BE2C (cell line): ENCODE data around the gene TMIGD1.

Experiments
- DNase-seq: peaks from one replicate; pipeline ENCODE4 v3.0.0-alpha.2; 2020
- H3K27me3 ChIP-seq: fragments of 250-450 bp; sonication (Bioruptor Pico); 2 replicates; pipeline ENCODE4 v1.5.1; 2020; ENCODE audit warnings: mild to moderate bottlenecking
- H3K36me3 ChIP-seq: fragments of 250-450 bp; sonication (Bioruptor Pico); 2 replicates; pipeline ENCODE4 v1.5.1; 2020; ENCODE audit warnings: mild to moderate bottlenecking
- H3K4me1 ChIP-seq: fragments of 250-450 bp; sonication (Bioruptor Pico); 2 replicates; pipeline ENCODE4 v1.5.1; 2020
- H3K4me3 ChIP-seq: 2 replicates; pipeline ENCODE4 v1.5.1; 2011; ENCODE audit warnings: low read depth, low read length
- H3K9me3 ChIP-seq: fragments of 250-450 bp; sonication (Bioruptor Pico); 2 replicates; pipeline ENCODE4 v1.5.1; 2020
- TF ChIP-seq, protein P1 (sequence below): IDR thresholded peaks from 2 replicates; pipeline ENCODE4 v1.5.1; 2012; ENCODE audit warnings: mild to moderate bottlenecking, low read depth, low read length

The TMIGD1 gene

DNA sequence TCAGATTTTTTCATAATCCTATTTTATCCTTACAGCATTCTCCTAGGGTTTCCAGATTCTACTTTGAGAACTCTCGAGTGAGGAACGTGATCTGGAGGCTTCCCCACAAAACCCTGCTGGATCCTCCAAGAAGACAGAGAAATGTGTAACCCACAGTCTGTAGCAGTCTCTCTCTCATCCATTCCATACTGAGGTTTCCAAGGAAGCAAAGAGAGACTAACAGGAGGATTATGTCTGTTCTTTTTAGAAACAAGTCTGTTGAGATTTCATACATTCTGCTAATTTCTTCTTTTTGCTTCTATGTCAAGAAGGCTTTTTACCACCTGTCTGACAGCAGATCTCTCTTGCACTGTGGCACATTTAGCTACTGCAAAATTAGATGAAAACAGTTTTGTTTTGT lies 18.8 kb downstream of the TMIGD1 start:
- Histone ChIP-seq H3K27me3 (no peaks in the 10 kb centered on the region), H3K36me3 (no peaks in the 10 kb centered on the region), H3K4me3 (no peak overlapping the region), H3K9me3 (no peaks in the 10 kb centered on the region), H3K4me1 (no peaks in the 10 kb centered on the region)
- TF ChIP-seq, protein P1, sequence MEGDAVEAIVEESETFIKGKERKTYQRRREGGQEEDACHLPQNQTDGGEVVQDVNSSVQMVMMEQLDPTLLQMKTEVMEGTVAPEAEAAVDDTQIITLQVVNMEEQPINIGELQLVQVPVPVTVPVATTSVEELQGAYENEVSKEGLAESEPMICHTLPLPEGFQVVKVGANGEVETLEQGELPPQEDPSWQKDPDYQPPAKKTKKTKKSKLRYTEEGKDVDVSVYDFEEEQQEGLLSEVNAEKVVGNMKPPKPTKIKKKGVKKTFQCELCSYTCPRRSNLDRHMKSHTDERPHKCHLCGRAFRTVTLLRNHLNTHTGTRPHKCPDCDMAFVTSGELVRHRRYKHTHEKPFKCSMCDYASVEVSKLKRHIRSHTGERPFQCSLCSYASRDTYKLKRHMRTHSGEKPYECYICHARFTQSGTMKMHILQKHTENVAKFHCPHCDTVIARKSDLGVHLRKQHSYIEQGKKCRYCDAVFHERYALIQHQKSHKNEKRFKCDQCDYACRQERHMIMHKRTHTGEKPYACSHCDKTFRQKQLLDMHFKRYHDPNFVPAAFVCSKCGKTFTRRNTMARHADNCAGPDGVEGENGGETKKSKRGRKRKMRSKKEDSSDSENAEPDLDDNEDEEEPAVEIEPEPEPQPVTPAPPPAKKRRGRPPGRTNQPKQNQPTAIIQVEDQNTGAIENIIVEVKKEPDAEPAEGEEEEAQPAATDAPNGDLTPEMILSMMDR, result no peak
- no peak for DNase-seq

- no peak for DNase-seq
- TF ChIP-seq, protein P1, result no peak
- Histone ChIP-seq H3K27me3 (no peaks in the 10 kb centered on the region), H3K4me3 (no peak overlapping the region), H3K36me3 (no peaks in the 10 kb centered on the region), H3K9me3 (no peaks in the 10 kb centered on the region), H3K4me1 (no peaks in the 10 kb centered on the region)
These were observed 19.4 kb downstream of the TMIGD1 start for GRCh38 chr17:30314474-30314873.

DNA sequence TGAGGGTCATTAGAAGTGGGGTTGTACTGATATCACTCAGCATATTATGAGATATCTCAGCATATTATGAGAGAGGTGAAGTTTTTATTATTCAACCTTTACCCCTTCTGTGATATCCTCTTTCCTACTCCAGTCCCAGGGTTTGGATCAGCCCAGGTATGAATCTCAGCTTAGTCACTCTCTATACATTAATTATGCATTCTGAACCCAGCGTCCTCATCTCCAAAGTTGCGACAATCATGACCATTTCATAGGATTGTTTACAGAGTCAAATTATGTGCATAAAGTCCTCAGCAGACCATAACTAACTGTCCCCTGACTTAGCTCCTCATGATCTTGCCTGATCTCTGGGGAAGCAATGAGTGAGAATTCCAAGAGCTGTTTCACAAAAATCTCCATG lies 21.6 kb downstream of the TMIGD1 start:
- H3K36me3 ChIP-seq, result no peaks in the 10 kb centered on the region
- DNase-seq, result no peak
- no peaks in the 10 kb centered on the region for H3K9me3 ChIP-seq
- TF ChIP-seq, protein P1, result no peak
- H3K27me3 ChIP-seq, result no peaks in the 10 kb centered on the region
- no peak overlapping the region for H3K4me3 ChIP-seq
- H3K4me1 ChIP-seq, result no peaks in the 10 kb centered on the region

- Histone ChIP-seq H3K27me3 (no peaks in the 10 kb centered on the region), H3K4me1 (no peaks in the 10 kb centered on the region), H3K4me3 (no peak overlapping the region), H3K36me3 (no peaks in the 10 kb centered on the region), H3K9me3 (no peaks in the 10 kb centered on the region)
- TF ChIP-seq, protein P1, result no peak
- no peak for DNase-seq
These were observed 23.3 kb downstream of the TMIGD1 start for GRCh38 chr17:30310562-30310961.

DNA sequence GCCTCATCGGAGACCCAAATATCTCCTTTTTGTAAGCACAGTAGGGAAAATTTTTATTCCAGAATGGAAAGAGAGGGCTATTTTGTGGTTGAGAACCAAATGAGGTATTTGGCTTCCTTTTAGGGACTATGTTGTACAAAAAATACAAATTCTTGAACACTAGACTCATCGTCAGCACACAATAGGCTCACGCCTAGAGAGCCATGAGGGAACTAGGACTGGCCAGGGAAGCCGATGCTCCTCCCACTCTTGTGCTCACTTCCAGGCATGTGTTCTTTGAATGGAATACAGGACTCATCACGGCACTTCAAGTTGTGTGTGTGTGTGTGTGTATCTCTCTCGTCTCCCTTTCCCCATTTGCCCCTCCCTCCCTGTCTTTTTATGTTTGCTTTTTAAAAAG lies 24.3 kb downstream of the TMIGD1 start:
- no peaks in the 10 kb centered on the region for H3K9me3 ChIP-seq
- H3K4me1 ChIP-seq, result no peaks in the 10 kb centered on the region
- no peaks in the 10 kb centered on the region for H3K36me3 ChIP-seq
- no peak overlapping the region for H3K4me3 ChIP-seq
- TF ChIP-seq, protein P1, result no peak
- no peak for DNase-seq
- H3K27me3 ChIP-seq, result no peaks in the 10 kb centered on the region

DNA sequence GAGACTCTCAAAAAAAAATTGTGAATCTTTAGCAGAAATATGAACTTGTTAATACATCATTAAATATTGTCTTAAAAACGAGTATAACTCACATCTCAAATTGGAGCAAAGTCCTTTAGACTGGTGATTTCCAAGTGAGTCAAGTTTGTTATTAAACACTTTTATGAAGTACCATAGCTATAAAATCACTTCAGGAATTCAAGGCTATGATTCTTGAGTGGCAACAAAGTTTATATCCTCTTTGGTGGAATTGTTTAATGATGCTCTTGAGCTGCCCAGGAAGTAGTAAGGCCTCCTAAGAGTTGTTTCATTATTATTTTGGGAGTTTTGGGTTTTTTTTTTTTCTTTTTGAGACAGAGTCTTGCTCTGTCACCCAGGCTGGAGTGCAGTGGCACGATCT lies 25.5 kb downstream of the TMIGD1 start:
- DNase-seq, result no peak
- H3K9me3 ChIP-seq, result no peaks in the 10 kb centered on the region
- no peaks in the 10 kb centered on the region for H3K27me3 ChIP-seq
- no peaks in the 10 kb centered on the region for H3K36me3 ChIP-seq
- TF ChIP-seq, protein P1, result no peak
- H3K4me3 ChIP-seq, result no peak overlapping the region
- no peaks in the 10 kb centered on the region for H3K4me1 ChIP-seq
